Kidney (tissue), 14 donors: Measurements from ENCODE around the gene ANKH. TPM values are rescaled to one million over a fixed set of nuclear protein-coding genes. Genes with fewer than 3 reads are reported as not detected.

Experiments
- DNase-seq, 5 donors: peaks; one replicate each; pipeline ENCODE4 v3.0.0-alpha.2; 2013 to 2020
- FAIRE-seq: peaks from 2 replicates; lab custom pipeline; 2012; peaks lifted over from hg19 to GRCh38; lab: Jason Lieb, UNC
- H3K27ac ChIP-seq, 2 donors: one replicate each; pipeline ENCODE4 v1.7.0; 2013; ENCODE audit warnings: low read depth in 2 of 2, low read length in 2 of 2, inconsistent platforms in 1 of 2
- H3K27me3 ChIP-seq: one replicate; pipeline ENCODE4 v1.7.1; 2013; ENCODE audit warnings: low read length, inconsistent platforms; ENCODE audit not compliant: control insufficient read depth, insufficient read depth
- H3K36me3 ChIP-seq, 3 donors: one replicate each; pipeline versions ENCODE4 v1.7.0 to v1.7.1; 2013; ENCODE audit warnings: low read length in 3 of 3, control low read depth in 1 of 3, inconsistent platforms in 1 of 3; ENCODE audit not compliant: insufficient read depth in 3 of 3, control insufficient read depth in 2 of 3
- H3K4me1 ChIP-seq, 3 donors: one replicate each; pipeline versions ENCODE4 v1.7.0 to v1.7.1; 2013; ENCODE audit warnings: low read length in 3 of 3, inconsistent platforms in 1 of 3, low read depth in 1 of 3; ENCODE audit not compliant: control insufficient read depth in 2 of 3, insufficient read depth in 2 of 3
- H3K4me3 ChIP-seq, 3 donors: one replicate each; pipeline versions ENCODE4 v1.7.0 to v1.8.1; 2013; ENCODE audit warnings: low read length in 3 of 3, control low read depth in 1 of 3, inconsistent platforms in 1 of 3
- H3K9ac ChIP-seq, 3 donors: one replicate each; pipeline versions ENCODE4 v1.7.0 to v1.7.1; 2013; ENCODE audit warnings: low read length in 3 of 3, control low read depth in 1 of 3, inconsistent platforms in 1 of 3
- H3K9me3 ChIP-seq, 3 donors: one replicate each; pipeline versions ENCODE4 v1.7.0 to v1.7.1; 2013; ENCODE audit warnings: low read length in 3 of 3, control low read depth in 1 of 3, inconsistent platforms in 1 of 3; ENCODE audit not compliant: control insufficient read depth in 2 of 3, insufficient read depth in 1 of 3
- CTCF ChIP-seq: IDR thresholded peaks from 3 replicates; pipeline ENCODE4 v1.5.1; 2012; ENCODE audit warnings: mild to moderate bottlenecking, moderate library complexity, borderline replicate concordance; ENCODE audit not compliant: insufficient read depth; ENCODE audit errors: extremely low read depth
- intact Hi-C: fragments of 100-400 bp; cut with DNase I; formaldehyde crosslinking; loops from one replicate; pipeline ENCODE4 v1.11.1; 2022
- polyA plus RNA-seq: library from polyadenylated mRNA; stranded (reverse); fragments of 350-450 nt; fragmentation: Illumina TruSeq; extraction: RNeasy Lipid Tissue Mini Kit (QIAGEN cat#74804); gene quantifications from one replicate; pipeline ENCODE4 v1.2.3, GENCODE V29; 2014; ENCODE audit warnings: low read depth, low replicate concordance; ENCODE audit not compliant: insufficient read depth
- total RNA-seq: library from RNA; stranded (reverse); fragmentation: NEBNext Ultra II Directional; extraction: Animal tissue kit (Norgen Biotek cat#: 25700); gene quantifications from one replicate; pipeline ENCODE4 v1.2.1, GENCODE V29; 2021
- donor health status: control.
- donor health status: control.
- donor health status: control.
- donor health status: control.
- donor health status: control.
- donor health status: DM: yes; HTN: yes; CAD: no.
- donor health status: Normal renal cell carcinoma (clear cell type).

Gene ANKH
- total and polyA plus RNA-seq, 2 donors from 2014 or later: 19.0 to 44.6 TPM

GRCh38 chr5:14778792-14779070 lies 92.8 kb downstream of the ANKH start:
- Histone ChIP-seq H3K4me1 (no peaks in the 10 kb centered on the region), H3K9me3 (no peaks in the 10 kb centered on the region), H3K4me3 (no peak overlapping the region), H3K36me3 (no peaks in the 10 kb centered on the region), H3K27me3 (no peaks in the 10 kb centered on the region), H3K27ac (no peak overlapping the region), H3K9ac (no peak overlapping the region)
- intact Hi-C loops: no loop called here
- TF ChIP-seq CTCF: no peak
- no peak for FAIRE-seq
- peak in 2 of 5 donors; percentile 13 to 16 for DNase-seq

DNA sequence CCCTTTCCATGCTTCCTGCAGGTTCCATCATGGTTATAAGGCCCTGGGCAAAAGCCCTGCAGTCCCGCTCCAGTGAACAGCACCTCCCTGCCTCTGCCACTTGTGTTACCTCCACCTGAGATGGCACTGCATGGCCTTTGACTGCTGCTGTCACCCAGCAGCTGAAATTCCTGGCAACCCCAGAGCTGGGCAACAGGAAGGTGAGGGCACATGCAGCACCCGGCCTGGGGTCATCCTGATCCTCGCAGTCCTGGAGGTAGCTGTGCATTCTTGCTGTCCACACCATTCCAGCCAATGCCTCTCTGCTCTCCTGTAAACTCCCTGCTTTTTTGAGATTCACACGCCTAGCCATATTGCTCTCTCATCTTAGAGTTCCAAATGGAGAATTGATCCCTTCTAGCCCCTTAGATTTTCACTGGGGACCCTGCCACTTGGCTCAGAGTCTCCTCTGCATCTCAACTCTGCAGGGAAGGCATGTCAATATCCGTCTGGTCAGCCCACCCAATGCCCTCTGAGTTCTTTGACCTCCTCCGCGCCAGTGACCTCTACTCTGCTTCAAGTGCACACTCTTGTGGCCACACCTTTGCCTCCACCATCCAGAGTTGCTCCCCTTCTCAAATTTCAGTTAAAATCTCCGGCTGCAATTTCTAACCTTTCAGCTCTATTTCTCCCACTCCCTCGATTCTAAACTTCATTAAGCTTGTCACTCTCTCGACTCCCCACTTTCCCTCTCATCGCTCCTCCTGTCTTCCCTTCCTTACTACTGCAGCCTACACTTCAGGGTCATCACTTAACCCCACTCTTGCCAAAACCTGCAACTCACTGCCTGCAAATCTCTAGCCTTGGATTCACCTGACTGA lies 93.4 kb downstream of the ANKH start:
- H3K9me3 ChIP-seq: no peaks in the 10 kb centered on the region
- no peaks in the 10 kb centered on the region for H3K4me1 ChIP-seq
- H3K4me3 ChIP-seq: no peak overlapping the region
- DNase-seq (peak in 3 of 5 donors; percentile 25 to 46 (median 26)), FAIRE-seq (no peak)
- intact Hi-C loops: no loop called here
- no peaks in the 10 kb centered on the region for H3K36me3 ChIP-seq
- no peak overlapping the region for H3K9ac ChIP-seq
- H3K27me3 ChIP-seq: no peaks in the 10 kb centered on the region
- no peak overlapping the region for H3K27ac ChIP-seq
- TF ChIP-seq CTCF: no peak

DNA sequence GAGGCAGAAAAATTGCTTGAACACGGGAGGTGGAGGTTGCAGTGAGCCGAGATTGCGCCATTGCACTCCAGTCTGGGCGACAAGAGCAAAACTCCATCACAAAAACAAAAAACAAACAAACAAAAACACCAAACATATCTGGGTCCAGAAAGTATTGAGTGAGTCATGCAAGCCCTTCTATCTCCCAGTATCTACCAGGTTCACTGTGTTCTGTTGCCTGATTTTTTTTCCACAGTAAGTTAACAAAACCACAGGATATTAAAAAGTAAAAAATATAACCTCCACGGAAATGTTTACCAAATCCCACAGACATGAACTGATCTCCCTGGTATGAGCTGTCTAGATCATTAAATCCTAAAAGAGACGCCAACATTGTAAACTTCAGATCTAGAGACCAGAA lies 94.4 kb downstream of the ANKH start:
- Histone ChIP-seq H3K9me3 (no peaks in the 10 kb centered on the region), H3K27ac (no peak overlapping the region), H3K27me3 (no peaks in the 10 kb centered on the region), H3K4me1 (no peaks in the 10 kb centered on the region), H3K36me3 (no peaks in the 10 kb centered on the region), H3K4me3 (no peak overlapping the region), H3K9ac (no peak overlapping the region)
- FAIRE-seq: no peak
- no peak for DNase-seq
- intact Hi-C loops: no loop called here
- no peak for TF ChIP-seq CTCF

DNA sequence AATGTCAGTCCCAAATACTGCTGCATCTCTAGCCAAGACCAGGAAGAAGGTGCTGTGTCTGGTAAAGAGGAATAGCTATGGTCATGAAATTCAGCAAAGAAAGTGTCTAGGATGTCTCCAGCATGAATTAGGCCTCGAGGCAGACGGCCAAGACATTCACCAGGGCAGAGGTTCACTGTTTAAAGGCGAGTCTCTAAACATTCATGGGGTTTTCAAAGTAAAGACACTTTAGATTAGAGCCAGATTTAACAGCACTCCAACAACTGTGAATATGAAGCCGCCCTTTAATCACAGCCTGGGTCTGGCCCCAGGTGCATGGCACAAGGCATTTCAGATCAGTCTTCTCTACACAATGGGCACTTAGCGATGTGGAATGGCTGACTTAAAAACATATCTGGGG lies 95.0 kb downstream of the ANKH start:
- DNase-seq: no peak
- intact Hi-C loops: no loop called here
- no peaks in the 10 kb centered on the region for H3K4me1 ChIP-seq
- H3K4me3 ChIP-seq: no peak overlapping the region
- FAIRE-seq: no peak
- H3K36me3 ChIP-seq: no peaks in the 10 kb centered on the region
- H3K27ac ChIP-seq: no peak overlapping the region
- no peak for TF ChIP-seq CTCF
- no peak overlapping the region for H3K9ac ChIP-seq
- H3K27me3 ChIP-seq: no peaks in the 10 kb centered on the region
- no peaks in the 10 kb centered on the region for H3K9me3 ChIP-seq
